ENCODE data around the gene ARHGEF10L. TPM values are rescaled to one million over a fixed set of nuclear protein-coding genes. Genes with fewer than 3 reads are reported as not detected.

Gene ARHGEF10L
- total RNA-seq, 1 donor from 2014 or later: 75.6 TPM

DNA sequence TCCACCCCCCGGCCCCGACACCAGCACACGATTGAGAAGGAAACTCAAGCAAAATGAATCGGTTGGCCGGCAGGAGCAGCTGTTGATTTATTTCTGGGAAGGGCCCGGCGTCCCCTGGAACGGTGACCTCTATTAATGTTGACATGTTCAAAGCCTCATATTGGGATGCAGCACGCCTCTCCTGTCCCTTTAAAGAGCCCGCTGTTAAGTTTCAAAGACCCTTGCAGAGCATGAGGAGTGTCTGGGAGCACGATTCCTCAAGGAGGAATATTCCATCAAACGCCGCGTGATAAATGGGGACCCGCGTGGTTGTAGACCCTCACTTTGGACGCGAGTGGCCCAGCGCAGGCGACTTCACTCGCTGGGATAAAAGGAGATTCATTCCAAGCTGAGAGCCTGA is 194.2 kb downstream of the ARHGEF10L start:
- Histone ChIP-seq H3K27me3 (no peaks in the 10 kb centered on the region), H3K27ac (no peak overlapping the region), H3K4me3 (no peak overlapping the region), H3K9me3 (no peaks in the 10 kb centered on the region), H3K4me1 (no peaks in the 10 kb centered on the region), H3K36me3 (no peaks in the 10 kb centered on the region)
- intact Hi-C loops (cut with DNase I): no loop called here
- TF ChIP-seq, protein P1, sequence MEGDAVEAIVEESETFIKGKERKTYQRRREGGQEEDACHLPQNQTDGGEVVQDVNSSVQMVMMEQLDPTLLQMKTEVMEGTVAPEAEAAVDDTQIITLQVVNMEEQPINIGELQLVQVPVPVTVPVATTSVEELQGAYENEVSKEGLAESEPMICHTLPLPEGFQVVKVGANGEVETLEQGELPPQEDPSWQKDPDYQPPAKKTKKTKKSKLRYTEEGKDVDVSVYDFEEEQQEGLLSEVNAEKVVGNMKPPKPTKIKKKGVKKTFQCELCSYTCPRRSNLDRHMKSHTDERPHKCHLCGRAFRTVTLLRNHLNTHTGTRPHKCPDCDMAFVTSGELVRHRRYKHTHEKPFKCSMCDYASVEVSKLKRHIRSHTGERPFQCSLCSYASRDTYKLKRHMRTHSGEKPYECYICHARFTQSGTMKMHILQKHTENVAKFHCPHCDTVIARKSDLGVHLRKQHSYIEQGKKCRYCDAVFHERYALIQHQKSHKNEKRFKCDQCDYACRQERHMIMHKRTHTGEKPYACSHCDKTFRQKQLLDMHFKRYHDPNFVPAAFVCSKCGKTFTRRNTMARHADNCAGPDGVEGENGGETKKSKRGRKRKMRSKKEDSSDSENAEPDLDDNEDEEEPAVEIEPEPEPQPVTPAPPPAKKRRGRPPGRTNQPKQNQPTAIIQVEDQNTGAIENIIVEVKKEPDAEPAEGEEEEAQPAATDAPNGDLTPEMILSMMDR (IDR thresholded peaks at IDR 0.05): no peak
- no peak for TF ChIP-seq POLR2A (IDR thresholded peaks at IDR 0.05)
- TF ChIP-seq POLR2AphosphoS5 (IDR thresholded peaks at IDR 0.05; ENCODE audit: insufficient read depth in 1 of 2, low read depth in 1 of 2): no peak
- no peak for DNase-seq (ENCODE audit: extremely low spot score in 2 of 2)

DNA sequence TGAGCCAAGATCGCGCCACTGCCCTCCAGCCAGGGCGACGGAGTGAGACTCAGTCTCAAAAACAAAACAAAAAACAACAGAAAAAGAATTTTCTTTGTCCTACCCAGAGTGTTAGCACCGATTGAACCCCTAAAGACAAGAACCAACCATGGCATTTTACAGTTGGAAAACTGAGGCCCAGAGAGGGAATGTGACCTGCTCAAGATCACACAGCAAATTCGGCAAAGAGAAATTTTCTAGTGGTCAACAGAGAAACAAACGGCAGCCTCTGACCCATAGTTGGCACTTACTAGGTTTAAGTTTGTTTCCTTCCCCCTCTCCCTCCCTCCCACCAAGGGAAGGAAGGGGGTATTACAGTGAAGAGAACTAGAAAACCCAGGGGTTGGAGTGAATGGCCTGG is 195.1 kb downstream of the ARHGEF10L start:
- H3K36me3 ChIP-seq: no peaks in the 10 kb centered on the region
- TF ChIP-seq, protein P1 (IDR thresholded peaks at IDR 0.05): no peak
- TF ChIP-seq POLR2AphosphoS5 (IDR thresholded peaks at IDR 0.05; ENCODE audit: insufficient read depth in 1 of 2, low read depth in 1 of 2): no peak
- no peak for TF ChIP-seq POLR2A (IDR thresholded peaks at IDR 0.05)
- no peak overlapping the region for H3K27ac ChIP-seq
- H3K4me1 ChIP-seq: no peaks in the 10 kb centered on the region
- DNase-seq (ENCODE audit: extremely low spot score in 2 of 2): no peak
- no peaks in the 10 kb centered on the region for H3K27me3 ChIP-seq
- no peaks in the 10 kb centered on the region for H3K9me3 ChIP-seq
- intact Hi-C loops (cut with DNase I): no loop called here
- no peak overlapping the region for H3K4me3 ChIP-seq

DNA sequence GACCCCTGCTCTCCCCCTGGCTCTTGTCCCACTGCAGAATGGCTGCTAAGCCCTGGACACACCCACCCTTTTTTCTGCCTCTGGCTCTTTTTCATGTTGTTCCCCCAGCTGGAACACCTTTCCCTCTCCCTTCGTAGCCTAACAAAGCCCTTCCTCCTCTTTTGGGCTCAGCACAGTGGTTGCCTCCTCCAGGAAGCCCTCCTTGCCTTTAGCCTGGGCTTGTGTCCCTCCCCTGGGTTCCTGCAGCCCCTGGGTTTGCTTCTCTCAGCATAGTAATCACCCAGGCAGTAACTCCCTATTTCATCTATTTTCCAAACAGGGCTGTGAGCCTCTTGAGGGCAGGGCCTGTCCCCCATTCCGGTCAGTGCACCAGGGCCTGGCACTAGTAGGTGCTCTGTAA is 195.8 kb downstream of the ARHGEF10L start:
- no peak overlapping the region for H3K27ac ChIP-seq
- H3K36me3 ChIP-seq: no peaks in the 10 kb centered on the region
- intact Hi-C loops (cut with DNase I): no loop called here
- TF ChIP-seq, protein P1 (IDR thresholded peaks at IDR 0.05): no peak
- TF ChIP-seq POLR2A (IDR thresholded peaks at IDR 0.05) (no peak), POLR2AphosphoS5 (IDR thresholded peaks at IDR 0.05; ENCODE audit: insufficient read depth in 1 of 2, low read depth in 1 of 2) (no peak)
- H3K9me3 ChIP-seq: no peaks in the 10 kb centered on the region
- no peak overlapping the region for H3K4me3 ChIP-seq
- H3K4me1 ChIP-seq: no peaks in the 10 kb centered on the region
- DNase-seq (ENCODE audit: extremely low spot score in 2 of 2): no peak
- no peaks in the 10 kb centered on the region for H3K27me3 ChIP-seq

DNA sequence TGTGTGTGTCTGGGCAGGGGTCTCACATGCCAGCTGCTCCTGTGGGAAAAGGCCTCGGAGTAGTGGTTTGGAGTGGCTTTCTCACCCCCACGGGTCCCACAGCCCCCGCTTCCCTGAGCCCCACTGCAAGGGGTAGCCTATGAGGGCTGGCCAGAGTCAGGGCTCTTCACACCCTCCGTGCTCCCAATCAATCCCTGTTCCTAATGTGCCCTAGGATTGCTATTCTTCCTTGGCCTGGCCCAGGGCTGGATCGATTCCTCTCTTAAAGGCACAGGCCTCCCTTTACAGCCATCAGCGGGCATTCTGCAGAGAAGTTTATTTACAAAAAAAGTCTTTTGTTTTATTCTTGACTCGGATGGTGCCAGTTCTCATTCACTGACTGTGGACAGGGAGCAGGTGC is 196.3 kb downstream of the ARHGEF10L start:
- no peak for DNase-seq (ENCODE audit: extremely low spot score in 2 of 2)
- TF ChIP-seq, protein P1 (IDR thresholded peaks at IDR 0.05): no peak
- TF ChIP-seq POLR2A (IDR thresholded peaks at IDR 0.05): no peak
- no peak for TF ChIP-seq POLR2AphosphoS5 (IDR thresholded peaks at IDR 0.05; ENCODE audit: insufficient read depth in 1 of 2, low read depth in 1 of 2)
- intact Hi-C loops (cut with DNase I): no loop called here

DNA sequence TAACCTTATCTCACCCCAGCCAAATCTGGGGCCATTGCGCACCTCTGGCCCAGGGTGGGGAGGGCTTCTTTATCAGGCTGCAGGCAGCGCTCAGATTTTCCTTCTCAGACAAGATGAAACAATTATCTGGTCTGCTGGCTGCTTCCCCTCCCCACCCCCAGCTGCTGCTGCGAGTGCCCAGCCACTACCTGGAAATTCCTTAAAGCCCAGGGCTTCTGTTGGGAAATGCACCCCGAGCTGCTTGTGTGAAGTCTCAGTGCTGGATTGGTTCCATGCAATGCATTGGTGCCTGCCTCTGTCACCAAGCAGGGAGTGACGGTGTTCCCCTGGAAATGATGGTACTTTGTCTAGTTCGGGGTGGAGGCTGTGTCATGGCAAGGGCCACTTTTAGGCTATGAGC is 197.1 kb downstream of the ARHGEF10L start:
- TF ChIP-seq POLR2AphosphoS5 (IDR thresholded peaks at IDR 0.05; ENCODE audit: insufficient read depth in 1 of 2, low read depth in 1 of 2): no peak
- TF ChIP-seq, protein P1 (IDR thresholded peaks at IDR 0.05): no peak
- TF ChIP-seq POLR2A (IDR thresholded peaks at IDR 0.05): no peak
- no peaks in the 10 kb centered on the region for H3K27me3 ChIP-seq

More for the DNA sequence above, 196.3 kb downstream of the ARHGEF10L start:
- Histone ChIP-seq H3K36me3 (no peaks in the 10 kb centered on the region), H3K4me3 (no peak overlapping the region), H3K9me3 (no peaks in the 10 kb centered on the region), H3K27ac (no peak overlapping the region), H3K4me1 (no peaks in the 10 kb centered on the region), H3K27me3 (no peaks in the 10 kb centered on the region)

More for the DNA sequence above, 197.1 kb downstream of the ARHGEF10L start:
- H3K36me3 ChIP-seq: no peaks in the 10 kb centered on the region
- intact Hi-C loops (cut with DNase I): no loop called here
- H3K4me3 ChIP-seq: no peak overlapping the region
- no peaks in the 10 kb centered on the region for H3K9me3 ChIP-seq
- no peak overlapping the region for H3K27ac ChIP-seq
- no peaks in the 10 kb centered on the region for H3K4me1 ChIP-seq
- DNase-seq (ENCODE audit: extremely low spot score in 2 of 2): no peak

All from vagina (tissue), 2 donors.